ENCODE measurements around the gene GAREM1. TPM values are rescaled to one million over a fixed set of nuclear protein-coding genes. Genes with fewer than 3 reads are reported as not detected.

The GAREM1 gene
- total and polyA plus RNA-seq, 2 donors (not counting 1 experiment from before 2014, with no cell fraction given) = 0.92 to 1.5 TPM

DNA sequence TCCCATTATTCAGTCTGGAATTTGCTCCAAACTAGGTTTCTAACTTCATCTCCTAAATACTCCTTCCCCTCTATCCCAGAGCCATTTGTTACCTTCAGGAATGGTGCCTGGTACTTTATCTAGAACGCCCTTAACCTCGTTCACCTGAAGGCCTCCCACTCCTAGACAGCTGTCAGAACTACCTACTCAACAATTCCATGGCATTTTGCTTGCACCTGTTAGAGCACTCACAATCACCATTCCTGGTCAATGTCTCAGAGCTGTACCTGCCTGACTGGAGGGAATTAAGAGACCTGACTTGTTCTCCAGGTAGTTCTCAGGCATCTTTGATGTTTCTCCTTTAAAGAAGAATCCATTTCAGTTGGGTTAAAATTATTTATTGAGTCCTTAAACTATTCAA, 88.9 kb downstream of the GAREM1 start:
- Histone ChIP-seq H2AFZ (ENCODE audit: low read length) (no peak overlapping the region), H3K9ac (ENCODE audit: insufficient read depth, low read length) (no peak overlapping the region), H4K20me1 (ENCODE audit: control insufficient read depth, extremely low read depth, insufficient read depth, low read length) (no peaks in the 10 kb centered on the region), H3K4me2 (ENCODE audit: extremely low read depth, insufficient read depth, low read length) (no peak overlapping the region), H3K36me3 (ENCODE audit: control insufficient read depth, insufficient read depth, low read length) (no peaks in the 10 kb centered on the region), H3K27ac (ENCODE audit: insufficient read depth, low read length) (no peak overlapping the region), H3K79me2 (ENCODE audit: control insufficient read depth, insufficient read depth, low read length) (no peaks in the 10 kb centered on the region), H3K9me3 (ENCODE audit: control insufficient read depth, insufficient read depth, low read depth, low read length) (no peaks in the 10 kb centered on the region), H3K4me3 (replicated peaks in 1 of 4; ENCODE audit: control extremely low read depth in 1 of 4, insufficient read depth in 1 of 4, low read depth in 3 of 4, low read length in 4 of 4) (no peak overlapping the region), H3K4me1 (ENCODE audit: control insufficient read depth, extremely low read depth, insufficient read depth, low read length) (no peaks in the 10 kb centered on the region), H3K27me3 (ENCODE audit: control insufficient read depth, insufficient read depth, low read length) (no peaks in the 10 kb centered on the region)
- TF ChIP-seq, protein P1, sequence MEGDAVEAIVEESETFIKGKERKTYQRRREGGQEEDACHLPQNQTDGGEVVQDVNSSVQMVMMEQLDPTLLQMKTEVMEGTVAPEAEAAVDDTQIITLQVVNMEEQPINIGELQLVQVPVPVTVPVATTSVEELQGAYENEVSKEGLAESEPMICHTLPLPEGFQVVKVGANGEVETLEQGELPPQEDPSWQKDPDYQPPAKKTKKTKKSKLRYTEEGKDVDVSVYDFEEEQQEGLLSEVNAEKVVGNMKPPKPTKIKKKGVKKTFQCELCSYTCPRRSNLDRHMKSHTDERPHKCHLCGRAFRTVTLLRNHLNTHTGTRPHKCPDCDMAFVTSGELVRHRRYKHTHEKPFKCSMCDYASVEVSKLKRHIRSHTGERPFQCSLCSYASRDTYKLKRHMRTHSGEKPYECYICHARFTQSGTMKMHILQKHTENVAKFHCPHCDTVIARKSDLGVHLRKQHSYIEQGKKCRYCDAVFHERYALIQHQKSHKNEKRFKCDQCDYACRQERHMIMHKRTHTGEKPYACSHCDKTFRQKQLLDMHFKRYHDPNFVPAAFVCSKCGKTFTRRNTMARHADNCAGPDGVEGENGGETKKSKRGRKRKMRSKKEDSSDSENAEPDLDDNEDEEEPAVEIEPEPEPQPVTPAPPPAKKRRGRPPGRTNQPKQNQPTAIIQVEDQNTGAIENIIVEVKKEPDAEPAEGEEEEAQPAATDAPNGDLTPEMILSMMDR (conservative IDR thresholded peaks at IDR 0.05 in 1 of 2, IDR thresholded peaks at IDR 0.05 in 1 of 2; ENCODE audit: low read depth in 1 of 2, low read length in 2 of 2) = no peak
- no peak for TF ChIP-seq EZH2 (IDR thresholded peaks at IDR 0.05; ENCODE audit: low read length, missing control alignments)
- DNase-seq (ENCODE audit: low read depth in 2 of 2) = no peak

DNA sequence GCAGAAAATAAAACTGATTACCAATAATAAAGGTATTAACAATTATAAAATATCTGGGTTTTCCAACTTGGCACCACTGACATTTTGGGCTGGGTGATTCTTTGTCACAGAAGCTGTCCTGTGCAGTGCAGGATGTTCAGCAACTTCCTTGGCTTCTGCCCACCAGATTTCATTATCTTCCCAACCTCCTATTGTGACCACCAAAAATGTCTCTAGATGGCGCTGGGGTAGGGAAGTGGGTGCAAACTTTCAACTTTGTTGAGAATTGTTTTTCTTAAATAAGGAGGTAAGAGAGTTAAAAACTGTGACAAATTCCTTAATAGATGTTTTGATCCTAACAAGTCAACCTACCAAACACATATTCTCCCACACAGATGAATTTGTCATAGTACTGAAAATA, 90.1 kb downstream of the GAREM1 start:
- Histone ChIP-seq H3K79me2 (ENCODE audit: control insufficient read depth, insufficient read depth, low read length) (no peaks in the 10 kb centered on the region), H3K4me1 (ENCODE audit: control insufficient read depth, extremely low read depth, insufficient read depth, low read length) (no peaks in the 10 kb centered on the region), H2AFZ (ENCODE audit: low read length) (no peak overlapping the region), H4K20me1 (ENCODE audit: control insufficient read depth, extremely low read depth, insufficient read depth, low read length) (no peaks in the 10 kb centered on the region), H3K4me3 (replicated peaks in 1 of 4; ENCODE audit: control extremely low read depth in 1 of 4, insufficient read depth in 1 of 4, low read depth in 3 of 4, low read length in 4 of 4) (no peak overlapping the region), H3K9me3 (ENCODE audit: control insufficient read depth, insufficient read depth, low read depth, low read length) (no peaks in the 10 kb centered on the region), H3K27me3 (ENCODE audit: control insufficient read depth, insufficient read depth, low read length) (no peaks in the 10 kb centered on the region), H3K27ac (ENCODE audit: insufficient read depth, low read length) (no peak overlapping the region), H3K9ac (ENCODE audit: insufficient read depth, low read length) (no peak overlapping the region), H3K36me3 (ENCODE audit: control insufficient read depth, insufficient read depth, low read length) (no peaks in the 10 kb centered on the region), H3K4me2 (ENCODE audit: extremely low read depth, insufficient read depth, low read length) (no peak overlapping the region)
- peak in 1 of 2 donors; percentile 34 for DNase-seq (ENCODE audit: low read depth in 2 of 2)
- TF ChIP-seq, protein P1 (conservative IDR thresholded peaks at IDR 0.05 in 1 of 2, IDR thresholded peaks at IDR 0.05 in 1 of 2; ENCODE audit: low read depth in 1 of 2, low read length in 2 of 2) = peak in 1 of 2 donors; percentile 23
- TF ChIP-seq EZH2 (IDR thresholded peaks at IDR 0.05; ENCODE audit: low read length, missing control alignments) = no peak

DNA sequence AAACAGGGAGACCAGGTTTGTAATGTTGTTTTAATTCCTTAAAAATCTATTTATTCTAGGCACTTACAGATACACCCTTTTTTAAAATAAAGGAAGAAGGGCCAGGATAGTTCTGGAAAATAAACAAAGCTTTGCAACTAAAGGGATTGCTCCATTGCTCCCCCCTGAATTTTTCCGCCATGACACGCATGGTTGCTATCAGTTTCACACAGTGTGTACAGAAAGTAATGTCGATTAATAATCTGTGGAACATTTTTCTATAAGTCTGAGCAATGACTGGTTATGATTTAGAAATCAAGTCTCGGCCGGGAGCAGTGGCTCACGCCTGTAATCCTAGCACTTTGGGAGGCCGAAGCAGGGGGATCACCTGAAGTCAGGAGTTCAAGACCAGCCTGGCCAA, 90.8 kb downstream of the GAREM1 start:
- no peak overlapping the region for H3K4me3 ChIP-seq (replicated peaks in 1 of 4; ENCODE audit: control extremely low read depth in 1 of 4, insufficient read depth in 1 of 4, low read depth in 3 of 4, low read length in 4 of 4)
- H3K9ac ChIP-seq (ENCODE audit: insufficient read depth, low read length) = no peak overlapping the region
- no peaks in the 10 kb centered on the region for H3K27me3 ChIP-seq (ENCODE audit: control insufficient read depth, insufficient read depth, low read length)
- no peaks in the 10 kb centered on the region for H3K36me3 ChIP-seq (ENCODE audit: control insufficient read depth, insufficient read depth, low read length)
- no peaks in the 10 kb centered on the region for H4K20me1 ChIP-seq (ENCODE audit: control insufficient read depth, extremely low read depth, insufficient read depth, low read length)
- H2AFZ ChIP-seq (ENCODE audit: low read length) = no peak overlapping the region
- H3K9me3 ChIP-seq (ENCODE audit: control insufficient read depth, insufficient read depth, low read depth, low read length) = no peaks in the 10 kb centered on the region
- peak in 1 of 2 donors; percentile 49 for DNase-seq (ENCODE audit: low read depth in 2 of 2)
- H3K27ac ChIP-seq (ENCODE audit: insufficient read depth, low read length) = no peak overlapping the region
- no peaks in the 10 kb centered on the region for H3K4me1 ChIP-seq (ENCODE audit: control insufficient read depth, extremely low read depth, insufficient read depth, low read length)
- H3K4me2 ChIP-seq (ENCODE audit: extremely low read depth, insufficient read depth, low read length) = no peak overlapping the region
- no peak for TF ChIP-seq EZH2 (IDR thresholded peaks at IDR 0.05; ENCODE audit: low read length, missing control alignments)
- TF ChIP-seq, protein P1 (conservative IDR thresholded peaks at IDR 0.05 in 1 of 2, IDR thresholded peaks at IDR 0.05 in 1 of 2; ENCODE audit: low read depth in 1 of 2, low read length in 2 of 2) = no peak
- no peaks in the 10 kb centered on the region for H3K79me2 ChIP-seq (ENCODE audit: control insufficient read depth, insufficient read depth, low read length)
